Activated CD8-positive, alpha-beta memory T cell treated with anti-CD3 and anti-CD28 coated beads for 4 hours (primary cell): ENCODE data around the gene ABO.
"Not testable (repeated sequence)": the region's sequence is repeated elsewhere in the genome, so short reads cannot be mapped to it uniquely, and the experiment has no call there.

Source experiments
- DNase-seq, 2 donors: peaks; one replicate each; pipeline ENCODE4 v3.0.0-alpha.2; 2020; ENCODE audit warnings: low read depth in 2 of 2

Gene ABO

GRCh38 chr9:133242991-133243390 is 32.0 kb downstream of the ABO start:
- DNase-seq, result no peak

- DNase-seq, result no peak
Observed at GRCh38 chr9:133242241-133242640, 32.8 kb downstream of the ABO start.

GRCh38 chr9:133239533-133240090 is 35.4 kb downstream of the ABO start:
- DNase-seq, result no peak

- peak; percentile 19 to 20 for DNase-seq
Observed at GRCh38 chr9:133238851-133239532, 36.0 kb downstream of the ABO start.

GRCh38 chr9:133238272-133238850 is 36.6 kb downstream of the ABO start:
- no peak for DNase-seq

GRCh38 chr9:133237035-133237731 is 37.8 kb downstream of the ABO start:
- DNase-seq, result no peak

- not testable (repeated sequence) for DNase-seq
Observed at GRCh38 chr9:133236291-133237034, 38.5 kb downstream of the ABO start.

- no peak for DNase-seq
Observed at GRCh38 chr9:133235549-133236222, 39.3 kb downstream of the ABO start.

GRCh38 chr9:133234577-133235322 is 40.3 kb downstream of the ABO start:
- DNase-seq, result no peak

GRCh38 chr9:133233681-133234432 is 41.1 kb downstream of the ABO start:
- no peak for DNase-seq

GRCh38 chr9:133231934-133232568 is 43.0 kb downstream of the ABO start:
- not testable (repeated sequence) for DNase-seq

- not testable (repeated sequence) for DNase-seq
Observed at GRCh38 chr9:133230514-133230913, 44.5 kb downstream of the ABO start.

GRCh38 chr9:133230093-133230492 is 44.9 kb downstream of the ABO start:
- no peak for DNase-seq

- DNase-seq, result not testable (repeated sequence)
Observed at GRCh38 chr9:133228474-133229193, 46.4 kb downstream of the ABO start.

GRCh38 chr9:133227996-133228395 is 47.0 kb downstream of the ABO start:
- DNase-seq, result not testable (repeated sequence)

- no peak for DNase-seq
Observed at GRCh38 chr9:133227242-133227860, 47.6 kb downstream of the ABO start.

- DNase-seq, result no peak
Observed at GRCh38 chr9:133226219-133227171, 48.5 kb downstream of the ABO start.
